HepG2 (cell line): ENCODE measurements around the gene EXTL2. TPM values are rescaled to one million over a fixed set of nuclear protein-coding genes. Genes with fewer than 3 reads are reported as not detected.
A peak's percentile ranks its signal among the peaks of the same experiment; 100 is the strongest.

Experiments used
- ASH2L ChIP-seq: fragments of 300-600, 200-600 bp; sonication (generic); IDR thresholded peaks from 2 replicates; pipeline ENCODE4 v1.7.0; 2017; ENCODE audit warnings: low read depth, mild to moderate bottlenecking, moderate library complexity, mixed read lengths, low read length; ENCODE audit not compliant: insufficient read length
- CC2D1A ChIP-seq: sonication (generic); formaldehyde crosslinking; IDR thresholded peaks from 2 replicates; pipeline ENCODE4 v1.8.1; 2023; ENCODE audit warnings: mild to moderate bottlenecking, missing genetic modification reagents
- DNMT3B ChIP-seq: conservative IDR thresholded peaks from 2 replicates; pipeline ENCODE4 v1.6.1; 2016; ENCODE audit warnings: missing biosample characterization, control low read depth
- IKZF1 ChIP-seq: fragments of 450-650 bp; IDR thresholded peaks from 2 replicates; pipeline ENCODE4 v1.7.1; 2016
- PCBP1 ChIP-seq: fragments of 200-400 bp; formaldehyde crosslinking; IDR thresholded peaks from 2 replicates; pipeline ENCODE4 v1.6.1; 2017; ENCODE audit warnings: mild to moderate bottlenecking, low read depth, low read length, borderline replicate concordance
- PHB2 ChIP-seq: fragments of 450-650 bp; IDR thresholded peaks from 2 replicates; pipeline ENCODE4 v1.6.1; 2018; ENCODE audit not compliant: partially characterized antibody
- SAFB2 ChIP-seq: sonication (generic); formaldehyde crosslinking; IDR thresholded peaks from 2 replicates; pipeline ENCODE4 v1.5.1; 2020; ENCODE audit warnings: missing genetic modification reagents, low read depth, mild to moderate bottlenecking, borderline replicate concordance
- SATB2 ChIP-seq: sonication (generic); formaldehyde crosslinking; IDR thresholded peaks from 2 replicates; pipeline ENCODE4 v1.5.0; 2020; ENCODE audit warnings: missing genetic modification reagents
- TEAD3 ChIP-seq: optimal IDR thresholded peaks from 2 replicates; pipeline ENCODE3; 2016; ENCODE audit warnings: borderline replicate concordance
- TFDP1 ChIP-seq: IDR thresholded peaks from 2 replicates; pipeline ENCODE4 v1.6.1; 2016; ENCODE audit warnings: missing compliant biosample characterization, missing genetic modification reagents, borderline replicate concordance
- ZBED4 ChIP-seq: sonication (generic); formaldehyde crosslinking; IDR thresholded peaks from 2 replicates; pipeline ENCODE4 v1.4.0; 2020; ENCODE audit warnings: missing genetic modification reagents, borderline replicate concordance
- ZBTB33 ChIP-seq: sonication (generic); formaldehyde crosslinking; IDR thresholded peaks from 2 replicates; pipeline ENCODE4 v1.4.0; 2020; ENCODE audit warnings: missing genetic modification reagents
- ZBTB34 ChIP-seq: sonication (generic); formaldehyde crosslinking; IDR thresholded peaks from 2 replicates; pipeline ENCODE4 v1.8.0; 2022; ENCODE audit warnings: mild to moderate bottlenecking, missing genetic modification reagents
- ZBTB49 ChIP-seq: sonication (generic); formaldehyde crosslinking; IDR thresholded peaks from 2 replicates; pipeline ENCODE4 v1.4.0; 2020; ENCODE audit warnings: missing genetic modification reagents, borderline replicate concordance
- ZFY ChIP-seq: sonication (generic); formaldehyde crosslinking; IDR thresholded peaks from 2 replicates; pipeline ENCODE4 v1.4.0; 2020; ENCODE audit warnings: missing genetic modification reagents
- ZNF205 ChIP-seq: IDR thresholded peaks from 2 replicates; pipeline ENCODE4 v1.6.1; 2018; ENCODE audit warnings: missing biosample characterization, missing genetic modification reagents
- ZNF331 ChIP-seq: sonication (generic); formaldehyde crosslinking; IDR thresholded peaks from 2 replicates; pipeline ENCODE4 v1.4.0; 2020; ENCODE audit warnings: missing genetic modification reagents
- ZNF333 ChIP-seq: sonication (generic); formaldehyde crosslinking; IDR thresholded peaks from 2 replicates; pipeline ENCODE4 v1.4.0; 2020; ENCODE audit warnings: mild to moderate bottlenecking, missing genetic modification reagents, borderline replicate concordance
- polyA plus RNA-seq, 8 experiments: library from polyadenylated mRNA; depleted of rRNA in 3 of 8; stranded (reverse) in 7 of 8; unstranded in 1 of 8; fragments of >200 nt; fragmentation: Illumina TruSeq in 4 of 8; extraction: Trizol in 4 of 8; gene quantifications; 2 replicates each; pipeline versions ENCODE4 v1.2.1 to v1.2.3, GENCODE V29; 2011 to 2016; ENCODE audit warnings: low read depth in 4 of 8, missing spikeins in 1 of 8, mixed read lengths in 1 of 8; ENCODE audit not compliant: insufficient read depth in 1 of 8
- total RNA-seq, 5 experiments: library from RNA; depleted of rRNA; stranded (reverse); fragments of >200 nt; fragmentation: Illumina TruSeq; extraction: Trizol; gene quantifications; 2 replicates each; pipeline ENCODE4 v1.2.3, GENCODE V29; 2016; ENCODE audit warnings: low read depth in 1 of 5

Gene EXTL2
- total and polyA plus RNA-seq, 2 of the 13 experiments (the other 11 are each of a cell fraction or from before 2014, with no cell fraction given) = 22.0 to 23.5 TPM

- no peak for TF ChIP-seq ZBED4 (CRISPR knock-in tag)
- TF ChIP-seq CC2D1A (CRISPR knock-in tag) = no peak
- TF ChIP-seq ZNF331 (CRISPR knock-in tag) = peak; percentile 12; the same call in 1 of the 2 replicates
- no peak for TF ChIP-seq ZNF333 (CRISPR knock-in tag)
- peak; percentile 83 for TF ChIP-seq ASH2L
- TF ChIP-seq PHB2 = no peak
- TF ChIP-seq SAFB2 (CRISPR knock-in tag) = no peak
- TF ChIP-seq PCBP1 = no peak
- TF ChIP-seq ZBTB34 (CRISPR knock-in tag) = no peak
- TF ChIP-seq ZBTB33 (CRISPR knock-in tag) = no peak
- TF ChIP-seq ZBTB49 (CRISPR knock-in tag) = no peak
- TF ChIP-seq TFDP1 (CRISPR knock-in tag) = no peak
- peak; percentile 38 for TF ChIP-seq TEAD3 (CRISPR knock-in tag)
- TF ChIP-seq ZFY (CRISPR knock-in tag) = peak; percentile 67
- no peak for TF ChIP-seq IKZF1
- TF ChIP-seq DNMT3B = peak; percentile 14; the same call in 1 of the 2 replicates
- TF ChIP-seq ZNF205 (CRISPR knock-in tag) = no peak
- TF ChIP-seq SATB2 = no peak
These were observed at the start of gene EXTL2 (continued) for GRCh38 chr1:100894603-100895539.
